Endodermal cell (in vitro differentiated cells): ENCODE measurements around the gene THAP7. TPM values are rescaled to one million over a fixed set of nuclear protein-coding genes. Genes with fewer than 3 reads are reported as not detected.

Source experiments
- DNase-seq: peaks from one replicate; pipeline ENCODE4 v3.0.0-alpha.2; 2017
- H3K27ac ChIP-seq: 2 replicates; pipeline ENCODE4 v1.5.1; 2013; ENCODE audit warnings: mild to moderate bottlenecking, low read depth, low read length, moderate library complexity
- H3K27me3 ChIP-seq: 2 replicates; pipeline ENCODE4 v1.6.1; 2013; ENCODE audit warnings: mild to moderate bottlenecking, low read length, moderate library complexity; ENCODE audit not compliant: insufficient read depth, control insufficient read depth, poor library complexity, severe bottlenecking
- H3K36me3 ChIP-seq: 2 replicates; pipeline ENCODE4 v1.7.0; 2013; ENCODE audit warnings: mild to moderate bottlenecking, low read length, moderate library complexity; ENCODE audit not compliant: control insufficient read depth, insufficient read depth
- H3K4me1 ChIP-seq: one replicate; pipeline ENCODE4 v1.7.0; 2013; ENCODE audit warnings: low read length; ENCODE audit not compliant: control insufficient read depth, insufficient read depth
- H3K4me3 ChIP-seq: 2 replicates; pipeline ENCODE4 v1.5.1; 2013; ENCODE audit warnings: mild to moderate bottlenecking, low read length, moderate library complexity
- H3K9ac ChIP-seq: 2 replicates; pipeline ENCODE4 v1.6.1; 2013; ENCODE audit warnings: mild to moderate bottlenecking, low read length, moderate library complexity; ENCODE audit not compliant: poor library complexity, severe bottlenecking; ENCODE audit errors: extremely low read depth
- H3K9me3 ChIP-seq: 2 replicates; pipeline ENCODE4 v1.6.1; 2013; ENCODE audit warnings: mild to moderate bottlenecking, low read length, moderate library complexity; ENCODE audit not compliant: control insufficient read depth
- H3K27ac Mint-ChIP-seq: 2 replicates; pipeline ENCODE4 v1.8.0; 2020; ENCODE audit warnings: mixed read lengths
- H3K27me3 Mint-ChIP-seq: 2 replicates; pipeline ENCODE4 v1.8.0; 2021; ENCODE audit warnings: mild to moderate bottlenecking, mixed read lengths; ENCODE audit not compliant: insufficient read depth
- H3K36me3 Mint-ChIP-seq: 2 replicates; pipeline ENCODE4 v1.8.0; 2020; ENCODE audit warnings: low read depth, mixed read lengths
- H3K4me1 Mint-ChIP-seq: 2 replicates; pipeline ENCODE4 v1.8.0; 2020; ENCODE audit warnings: mixed read lengths
- H3K4me3 Mint-ChIP-seq: 2 replicates; pipeline ENCODE4 v1.8.0; 2020; ENCODE audit warnings: mild to moderate bottlenecking, moderate library complexity, mixed read lengths
- H3K9me3 Mint-ChIP-seq: 2 replicates; pipeline ENCODE4 v1.8.0; 2020; ENCODE audit warnings: mild to moderate bottlenecking, mixed read lengths
- CTCF ChIP-seq: fragments of 200-600 bp; sonication (generic); conservative IDR thresholded peaks from 2 replicates; pipeline ENCODE4 v1.5.0; 2021; ENCODE audit warnings: antibody characterized with exemption, mild to moderate bottlenecking
- WGBS, 2 experiments: methylation state at CpG; one replicate each; pipeline versions ENCODE4 v1.1.5 to v1.1.7; 2013; ENCODE audit warnings: missing lambda C conversion rate in 2 of 2, mixed read lengths in 1 of 2; ENCODE audit not compliant: insufficient coverage in 1 of 2, insufficient read length in 1 of 2; 5-methylcytosine and 5-hydroxymethylcytosine counted together
- total RNA-seq, 2 donors: library from RNA; stranded (reverse); fragmentation: NEBNext Ultra II Directional in 1 of 2; extraction: Animal tissue kit (Norgen Biotek cat#: 25700) in 1 of 2; gene quantifications; 2 replicates in 1 of 2; 3 replicates in 1 of 2; pipeline ENCODE4 v1.2.1, GENCODE V29; 2021

THAP7 gene
- total RNA-seq, 2 donors from 2014 or later = 16.6 to 19.6 TPM

DNA sequence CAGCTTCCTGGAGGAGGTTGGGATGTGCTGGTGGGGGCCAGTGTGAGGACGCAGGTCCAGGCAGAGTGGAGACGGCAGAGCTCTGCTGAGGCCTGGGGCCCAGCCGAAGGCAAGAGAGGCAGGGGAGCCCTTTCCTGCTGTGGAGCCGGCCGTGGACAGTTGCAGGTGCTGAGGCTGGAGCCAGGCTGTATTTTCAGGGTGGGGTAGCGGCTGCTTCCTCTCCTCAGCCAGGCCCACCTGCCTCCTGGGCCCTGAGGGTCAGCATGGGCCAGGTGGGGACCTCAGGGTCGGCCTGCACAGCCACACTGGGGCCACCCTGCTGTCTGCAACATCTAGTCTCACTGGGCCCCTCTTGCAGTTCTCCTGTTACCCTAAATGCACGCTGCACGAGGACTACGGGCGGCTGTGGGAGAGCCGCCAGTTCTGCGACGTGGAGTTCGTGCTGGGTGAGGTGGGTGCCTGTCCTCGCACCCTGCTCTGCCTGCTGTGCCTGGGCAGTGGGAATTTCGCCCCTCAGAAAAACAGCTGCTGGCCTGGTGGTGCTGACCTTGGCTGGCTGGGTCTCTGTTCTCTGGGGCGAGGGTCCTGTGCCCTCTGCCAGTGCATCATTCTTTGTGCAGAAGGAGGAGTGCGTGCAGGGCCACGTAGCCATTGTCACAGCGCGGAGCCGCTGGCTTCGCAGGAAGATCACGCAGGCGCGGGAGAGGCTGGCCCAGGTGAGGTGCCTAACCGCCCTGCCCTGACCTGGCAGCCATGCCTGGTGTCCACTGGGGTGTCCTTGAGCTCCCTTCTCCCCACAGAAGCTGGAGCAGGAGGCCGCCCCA, 8.4 kb downstream of the THAP7 start:
- DNase-seq = no peak
- Histone ChIP-seq H3K4me3 (no peak overlapping the region), H3K9me3 (no peaks in the 10 kb centered on the region), H3K27ac (no peak overlapping the region), H3K36me3 (peaks cover 7% of the 10 kb centered on the region), H3K27me3 (no peaks in the 10 kb centered on the region), H3K4me1 (no peaks in the 10 kb centered on the region), H3K9ac (no peak overlapping the region)
- H3K36me3 Mint-ChIP-seq = peaks cover 18% of the 10 kb centered on the region
- no peak overlapping the region for H3K4me3 Mint-ChIP-seq
- WGBS, 2 experiments = 93 to 97% methylated on average over 18 to 29 of the region's 29 CpGs
- no peaks in the 10 kb centered on the region for H3K4me1 Mint-ChIP-seq
- no peak for TF ChIP-seq CTCF
- no peak overlapping the region for H3K27ac Mint-ChIP-seq
- H3K9me3 Mint-ChIP-seq = no peaks in the 10 kb centered on the region
- H3K27me3 Mint-ChIP-seq = no peaks in the 10 kb centered on the region

DNA sequence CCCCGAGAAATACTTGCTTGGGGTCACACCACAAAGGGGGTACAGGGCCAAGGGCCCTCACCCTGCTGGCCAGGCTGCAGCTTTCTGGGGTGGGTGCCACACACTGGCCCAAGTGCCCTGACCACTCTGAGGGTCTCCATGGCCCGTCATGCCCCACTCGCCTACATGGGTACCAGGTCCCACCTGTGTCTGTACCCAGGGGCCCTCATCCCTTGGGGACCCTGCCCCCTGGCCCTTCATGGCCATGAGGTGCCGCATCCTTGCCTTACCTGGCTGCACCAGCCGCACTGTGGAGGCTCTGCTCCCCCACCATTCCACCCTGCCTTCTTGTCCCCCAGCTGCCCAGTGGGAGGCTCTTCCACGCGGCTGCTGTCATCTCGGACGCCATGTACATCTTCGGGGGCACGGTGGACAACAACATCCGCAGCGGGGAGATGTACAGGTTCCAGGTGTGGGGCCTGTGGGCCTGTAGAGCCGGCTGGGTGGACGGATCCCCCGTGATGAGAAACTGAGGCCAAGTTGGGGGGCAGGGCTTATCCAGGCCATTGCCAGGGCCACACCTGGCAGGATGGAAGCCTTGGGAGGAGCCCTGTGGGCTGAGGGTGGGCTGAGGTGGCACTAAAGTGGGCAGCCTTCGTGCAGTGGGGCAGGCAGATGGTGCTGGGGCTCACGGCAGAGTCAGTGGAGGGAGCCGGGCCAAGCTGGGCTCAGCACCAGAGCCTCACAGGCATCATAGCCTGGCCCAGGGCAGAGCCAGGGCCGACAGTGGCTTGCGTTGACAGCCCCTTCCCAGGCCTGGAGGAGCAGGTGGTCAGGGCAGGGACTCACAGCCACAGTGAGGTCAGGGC, 9.2 kb downstream of the THAP7 start:
- no peak for DNase-seq
- no peaks in the 10 kb centered on the region for H3K4me1 Mint-ChIP-seq
- no peak overlapping the region for H3K27ac Mint-ChIP-seq
- Histone ChIP-seq H3K27ac (no peak overlapping the region), H3K9ac (no peak overlapping the region), H3K4me1 (no peaks in the 10 kb centered on the region), H3K27me3 (no peaks in the 10 kb centered on the region), H3K9me3 (no peaks in the 10 kb centered on the region), H3K36me3 (peaks cover 7% of the 10 kb centered on the region), H3K4me3 (no peak overlapping the region)
- 83 to 87% methylated on average over 7 to 21 of the region's 21 CpGs for WGBS, 2 experiments
- H3K36me3 Mint-ChIP-seq = peaks cover 23% of the 10 kb centered on the region
- H3K9me3 Mint-ChIP-seq = no peaks in the 10 kb centered on the region
- no peak overlapping the region for H3K4me3 Mint-ChIP-seq
- H3K27me3 Mint-ChIP-seq = no peaks in the 10 kb centered on the region
- TF ChIP-seq CTCF = no peak

DNA sequence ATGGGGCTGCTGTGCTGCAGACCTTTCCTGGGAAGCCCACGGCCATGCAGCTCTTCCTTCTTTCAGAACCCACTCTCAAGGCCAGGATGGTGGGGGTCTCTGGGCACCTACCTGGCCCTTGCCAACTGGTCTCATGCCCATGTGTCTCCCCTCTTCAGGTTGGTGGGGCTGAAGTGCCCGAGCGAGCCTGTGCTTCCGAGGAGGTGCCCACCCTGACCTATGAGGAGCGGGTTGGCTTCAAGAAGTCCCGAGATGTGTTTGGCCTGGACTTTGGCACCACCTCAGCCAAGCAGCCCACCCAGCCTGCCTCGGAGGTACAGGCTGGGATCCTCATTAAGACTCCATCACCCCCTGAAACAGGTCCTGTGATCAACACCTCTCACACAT, 9.9 kb downstream of the THAP7 start:
- peaks cover 26% of the 10 kb centered on the region for H3K36me3 Mint-ChIP-seq
- Histone ChIP-seq H3K27me3 (no peaks in the 10 kb centered on the region), H3K4me3 (no peak overlapping the region), H3K27ac (no peak overlapping the region), H3K9ac (no peak overlapping the region), H3K9me3 (no peaks in the 10 kb centered on the region), H3K4me1 (no peaks in the 10 kb centered on the region), H3K36me3 (peaks cover 7% of the 10 kb centered on the region)
- no peak for TF ChIP-seq CTCF
- H3K4me1 Mint-ChIP-seq = no peaks in the 10 kb centered on the region
- no peaks in the 10 kb centered on the region for H3K9me3 Mint-ChIP-seq
- no peaks in the 10 kb centered on the region for H3K27me3 Mint-ChIP-seq
- no peak overlapping the region for H3K27ac Mint-ChIP-seq
- no peak overlapping the region for H3K4me3 Mint-ChIP-seq
- WGBS, 2 experiments = 89 to 95% methylated on average over 3 to 7 of the region's 7 CpGs
- DNase-seq = no peak
